NCI-H1694 (cell line): ENCODE results near the gene GCNT1.
"Not testable (repeated sequence)": the region's sequence is repeated elsewhere in the genome, so short reads cannot be mapped to it uniquely, and the experiment has no call there.

ENCODE experiments used
- DNase-seq: peaks from one replicate; lab custom pipeline; 2025; lab: John Stamatoyannopoulos, UW

The GCNT1 gene

DNA sequence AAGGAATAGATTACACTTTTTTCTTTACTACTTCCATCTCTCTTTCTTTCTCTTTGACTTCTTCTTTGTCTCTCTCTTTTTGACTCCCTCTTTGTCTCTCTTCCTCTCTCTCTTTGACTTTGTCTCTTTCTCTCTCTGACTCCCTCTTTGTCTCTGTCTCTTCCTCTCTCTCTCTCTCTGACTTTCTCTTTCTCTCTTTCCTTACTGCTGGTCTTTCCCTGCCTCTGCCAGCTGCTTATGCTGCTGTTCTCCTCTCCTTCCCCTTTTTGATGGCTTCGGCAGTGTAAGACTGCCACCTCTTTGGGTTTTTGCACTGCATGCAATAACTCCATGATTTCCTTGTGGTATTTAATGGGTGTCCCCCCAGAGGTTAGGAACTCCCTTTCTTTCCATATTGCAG is 32.1 kb downstream of the GCNT1 start:
- DNase-seq, result not testable (repeated sequence)

GRCh38 chr9:76493496-76493895 is 34.5 kb downstream of the GCNT1 start:
- DNase-seq, result not testable (repeated sequence)

DNA sequence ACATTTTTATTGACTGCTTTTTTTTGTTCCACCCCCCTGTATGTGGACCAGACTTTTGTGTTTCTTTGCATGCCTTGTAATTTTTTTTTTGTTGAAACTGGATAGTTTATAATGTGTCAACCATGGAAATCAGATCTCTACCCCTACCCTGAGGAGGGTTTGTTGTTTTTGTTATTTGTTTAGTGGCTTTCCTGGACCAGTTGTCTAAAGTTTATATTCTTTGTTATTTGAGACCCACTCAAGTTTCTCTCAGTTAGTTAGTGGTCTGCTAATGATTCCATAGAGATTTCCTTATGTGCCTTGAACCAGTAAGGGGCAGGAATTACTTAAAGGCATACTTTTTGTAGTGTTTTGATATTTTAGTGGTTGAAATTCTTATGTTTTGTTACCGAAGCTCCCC is 41.1 kb downstream of the GCNT1 start:
- no peak for DNase-seq

GRCh38 chr9:76502746-76503145 is 43.8 kb downstream of the GCNT1 start:
- DNase-seq, result no peak

DNA sequence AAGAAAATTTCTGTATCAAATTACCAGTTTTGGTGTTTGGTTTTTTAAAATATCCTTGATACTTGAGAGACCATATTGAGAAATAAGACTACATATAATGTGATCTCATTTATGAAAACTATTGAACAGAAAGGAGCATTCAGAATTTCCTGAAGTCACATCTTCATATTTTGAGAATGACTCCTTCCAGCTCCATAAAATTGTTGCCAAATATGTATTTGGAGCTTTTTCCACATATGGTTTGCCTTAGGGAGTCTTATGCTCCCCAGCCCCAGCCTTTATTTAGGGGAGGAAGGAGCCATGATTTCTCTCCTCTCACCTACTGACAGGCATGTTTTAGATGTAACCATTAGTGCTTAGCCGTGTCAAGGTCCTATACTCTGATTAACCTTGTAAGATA is 51.1 kb downstream of the GCNT1 start:
- no peak for DNase-seq

GRCh38 chr9:76510446-76510845 is 51.5 kb downstream of the GCNT1 start:
- no peak for DNase-seq

GRCh38 chr9:76512826-76513225 is 53.8 kb downstream of the GCNT1 start:
- DNase-seq, result no peak

GRCh38 chr9:76516350-76516749 is 57.4 kb downstream of the GCNT1 start:
- no peak for DNase-seq

DNA sequence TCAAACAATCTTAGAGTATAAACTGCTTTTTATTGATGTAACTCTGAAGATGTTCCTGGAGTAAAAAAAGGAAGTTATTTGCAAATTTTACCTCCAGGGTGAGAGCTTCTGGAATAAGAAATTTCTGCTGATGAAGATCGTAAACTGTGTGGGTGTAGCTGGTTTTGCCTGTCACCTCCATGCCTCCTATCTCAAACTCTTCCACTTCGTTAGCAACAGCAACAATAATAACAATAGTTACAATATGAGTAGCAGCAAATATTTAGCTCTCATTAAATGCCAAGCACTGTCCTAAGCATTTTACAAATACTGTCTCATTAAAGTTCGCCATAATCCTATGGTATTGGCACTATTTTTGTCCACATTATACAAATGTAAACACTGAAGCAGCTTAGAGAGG is 57.9 kb downstream of the GCNT1 start:
- DNase-seq, result no peak

DNA sequence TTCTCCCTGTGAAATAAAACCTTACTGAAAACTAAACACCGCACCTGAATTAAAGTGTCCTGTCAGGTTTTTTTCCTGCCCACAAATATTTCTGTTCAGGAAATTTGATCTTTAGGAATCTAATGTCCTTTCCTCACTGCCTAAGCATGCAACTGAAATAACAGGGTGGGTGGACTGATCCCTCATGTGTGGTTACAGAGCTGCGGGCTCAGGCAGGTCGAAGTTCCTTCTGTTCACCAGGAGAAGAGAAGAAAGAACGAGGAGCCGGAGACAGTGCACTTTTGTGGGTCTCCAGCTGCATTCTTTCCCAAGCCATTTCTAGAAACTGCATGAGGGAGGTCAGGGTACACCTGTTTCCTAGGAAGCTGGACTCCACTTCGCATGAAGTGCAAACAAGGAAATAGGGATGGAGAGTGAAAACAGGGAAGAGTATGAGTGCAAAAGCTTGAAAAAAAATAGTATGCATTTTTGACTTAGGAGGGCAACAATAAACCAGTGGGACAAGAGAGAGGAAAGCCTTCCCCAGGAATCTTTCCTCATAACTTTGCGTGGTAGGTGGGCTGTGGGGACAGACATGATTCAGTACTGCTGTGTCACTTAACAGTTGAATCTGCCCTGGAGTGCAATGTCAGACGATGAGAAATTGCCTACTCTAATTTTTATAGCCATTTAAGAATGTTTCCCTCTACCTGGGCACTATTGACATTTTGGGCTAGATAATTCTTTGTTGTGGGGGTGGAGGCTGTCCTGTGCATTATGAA is 60.3 kb downstream of the GCNT1 start:
- DNase-seq, result no peak

- DNase-seq, result no peak
Observed at GRCh38 chr9:76521244-76521681, 62.3 kb downstream of the GCNT1 start.

GRCh38 chr9:76521906-76522305 is 62.9 kb downstream of the GCNT1 start:
- no peak for DNase-seq

GRCh38 chr9:76523617-76524200 is 64.7 kb downstream of the GCNT1 start:
- DNase-seq, result not testable (repeated sequence)

DNA sequence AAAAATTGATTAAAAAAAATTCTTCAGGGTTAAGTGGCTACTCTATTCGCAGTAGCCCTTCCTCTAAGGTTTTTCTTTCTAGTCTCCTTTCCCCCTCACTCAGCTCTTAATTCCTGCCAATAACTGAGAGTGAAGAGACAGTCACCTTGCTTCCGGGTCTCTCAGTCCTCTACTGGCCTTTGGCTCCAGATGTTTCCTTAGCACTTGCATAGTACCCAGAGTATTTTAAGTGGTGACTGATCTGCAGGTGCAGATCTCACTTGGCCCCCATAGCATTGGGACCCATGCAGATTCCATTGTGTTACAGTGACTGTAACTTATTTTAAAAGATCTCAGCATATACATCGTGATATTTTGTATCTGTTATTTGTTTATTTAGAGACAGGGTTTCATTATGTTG is 66.2 kb downstream of the GCNT1 start:
- no peak for DNase-seq

- DNase-seq, result no peak
Observed at GRCh38 chr9:76526026-76526425, 67.0 kb downstream of the GCNT1 start.

- no peak for DNase-seq
Observed at GRCh38 chr9:76528056-76528455, 69.1 kb downstream of the GCNT1 start.

- no peak for DNase-seq
Observed at GRCh38 chr9:76528642-76529190, 69.7 kb downstream of the GCNT1 start.

GRCh38 chr9:76529653-76530052 is 70.7 kb downstream of the GCNT1 start:
- DNase-seq, result no peak

DNA sequence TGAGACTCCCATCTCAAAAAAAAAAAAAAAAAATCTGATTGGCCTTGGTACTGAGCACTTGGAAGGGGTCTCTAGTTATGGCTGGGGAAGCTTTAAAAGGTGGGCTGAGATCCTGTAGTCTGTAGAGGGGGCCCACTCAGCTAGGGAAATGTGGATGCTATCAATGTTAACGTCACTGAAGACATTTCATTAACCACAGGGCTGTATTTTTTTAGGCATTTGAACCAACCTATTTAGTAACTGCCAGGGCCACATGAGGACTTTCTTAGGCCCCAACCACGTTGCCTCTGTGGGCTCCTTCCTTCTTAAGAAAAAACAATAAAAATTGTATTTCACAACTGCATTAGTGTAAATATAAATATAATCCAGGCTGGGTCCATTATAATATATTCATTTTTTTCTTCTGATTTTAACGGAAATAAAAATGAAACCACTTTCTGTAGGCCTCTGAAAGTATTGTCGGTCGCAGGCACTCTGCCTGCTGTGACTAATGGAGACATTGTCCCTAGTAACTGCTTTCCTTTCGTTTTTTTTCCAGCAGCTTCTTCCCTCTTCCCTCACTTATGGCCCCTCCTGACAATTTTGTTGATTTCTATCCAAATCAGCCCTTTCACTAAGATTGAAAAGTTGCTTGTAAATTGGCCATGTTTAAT is 71.6 kb downstream of the GCNT1 start:
- DNase-seq, result no peak

DNA sequence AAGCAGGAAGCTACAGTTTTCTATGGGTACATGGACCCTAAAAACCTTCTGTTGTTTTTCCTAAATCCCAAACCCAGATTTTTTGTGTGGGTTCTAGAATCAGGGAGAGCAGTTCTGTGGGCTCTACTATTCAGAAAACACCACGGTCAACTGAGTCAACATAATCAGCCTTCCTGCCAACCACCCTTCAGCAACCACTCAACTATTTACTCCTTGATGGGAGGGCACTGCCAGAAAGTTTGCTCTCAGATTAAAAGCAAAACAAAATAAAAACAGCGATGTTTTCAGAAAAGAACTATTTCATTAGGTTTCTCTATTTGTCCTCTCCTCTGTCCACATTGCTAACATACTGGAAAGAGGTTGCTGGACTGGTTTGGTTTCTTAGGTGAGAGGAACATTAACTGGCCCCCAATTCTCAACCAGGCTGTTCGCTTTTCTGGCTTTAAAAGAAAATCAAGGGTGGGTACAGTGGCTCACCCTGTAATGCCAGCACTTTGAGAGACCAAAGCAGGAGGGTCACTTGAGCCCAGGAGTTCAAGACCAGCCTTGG is 72.3 kb downstream of the GCNT1 start:
- DNase-seq, result no peak

DNA sequence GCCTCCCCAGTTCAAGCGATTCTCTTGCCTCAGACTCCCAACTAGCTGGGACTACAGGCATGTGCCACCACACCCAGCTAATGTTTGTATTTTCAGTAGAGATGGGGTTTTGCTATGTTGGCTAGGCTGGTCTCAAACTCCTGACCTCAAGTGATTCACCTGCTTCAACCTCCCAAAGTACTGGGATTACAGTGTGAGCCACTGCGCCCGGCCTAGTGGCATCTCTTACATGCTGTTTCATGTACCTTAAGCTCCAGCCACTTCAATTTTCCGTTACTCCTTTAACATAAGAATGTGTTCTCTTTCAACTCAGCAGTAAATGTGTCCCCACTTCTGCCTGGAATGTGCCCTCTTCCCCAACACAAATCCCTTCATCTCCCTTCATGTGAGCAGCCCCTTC is 73.9 kb downstream of the GCNT1 start:
- DNase-seq, result not testable (repeated sequence)

DNA sequence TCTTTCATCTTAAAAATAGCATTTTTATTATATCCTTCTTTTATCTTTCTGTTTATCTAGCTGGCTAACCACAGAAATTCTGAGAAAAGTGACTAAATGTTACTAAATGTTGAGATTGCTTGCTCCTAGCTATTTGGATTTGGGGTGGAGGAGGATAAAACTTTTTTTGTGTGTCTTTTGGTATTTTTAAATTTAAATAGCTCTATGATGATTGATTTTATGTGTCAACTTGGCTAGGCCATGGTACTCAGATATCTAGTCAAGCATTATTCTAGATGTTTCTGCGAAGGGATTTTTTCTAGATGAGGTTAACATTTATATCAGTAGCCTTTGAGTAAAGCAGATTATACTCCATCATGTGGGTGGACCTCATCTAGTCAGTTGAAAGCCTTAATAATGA is 75.0 kb downstream of the GCNT1 start:
- DNase-seq, result no peak

DNA sequence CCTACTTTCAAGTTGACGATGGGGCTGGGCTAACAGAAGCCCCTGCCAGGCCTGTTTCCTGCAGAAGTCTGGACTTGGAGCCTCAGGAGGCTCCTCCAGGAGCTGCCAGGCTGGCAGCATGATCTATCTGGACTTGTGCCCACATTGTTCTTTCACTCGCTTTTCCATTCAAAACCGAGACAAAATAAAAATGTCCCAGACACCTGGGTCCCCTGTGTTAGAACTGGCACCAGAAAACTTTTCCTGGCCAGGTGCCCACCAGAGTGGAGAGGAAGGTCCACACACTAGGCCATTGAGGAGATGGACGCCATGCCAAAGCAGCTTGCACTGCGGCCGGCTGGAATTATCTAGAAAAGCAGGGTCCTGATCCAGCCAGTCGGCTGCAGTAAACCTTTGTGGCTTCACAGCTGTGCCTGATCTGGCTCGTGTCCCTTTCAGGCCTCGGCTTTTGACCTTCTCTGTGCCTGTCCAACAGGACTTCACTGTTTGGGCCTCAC is 78.2 kb downstream of the GCNT1 start:
- no peak for DNase-seq
